Kidney glomerular epithelial cell (primary cell): ENCODE measurements around the gene SLIT3.
"Not testable (repeated sequence)": the region's sequence is repeated elsewhere in the genome, so short reads cannot be mapped to it uniquely, and the experiment has no call there.

Experiments
- DNase-seq: peaks from one replicate; lab custom pipeline; 2025; lab: John Stamatoyannopoulos, UW

Gene SLIT3

DNA sequence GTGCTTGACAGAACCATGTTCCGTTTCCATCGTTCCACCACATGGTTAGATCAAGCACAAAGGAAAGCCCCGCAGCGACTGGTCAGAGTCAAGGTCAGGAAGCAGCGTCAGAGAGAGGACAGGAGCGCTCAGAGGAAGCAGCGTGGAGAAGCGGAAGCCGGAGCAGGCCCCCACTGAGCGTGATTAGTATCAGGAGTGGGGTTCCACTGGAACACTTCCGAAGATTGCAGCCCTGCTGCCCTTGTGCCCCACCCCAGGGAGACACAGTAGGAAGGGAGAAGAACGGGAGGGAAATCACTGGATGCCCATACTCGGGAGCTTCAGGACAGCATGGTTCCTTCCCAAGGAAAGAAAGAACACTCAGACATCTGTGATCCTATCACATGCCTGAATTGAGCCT is 532.8 kb downstream of the SLIT3 start:
- DNase-seq: no peak

DNA sequence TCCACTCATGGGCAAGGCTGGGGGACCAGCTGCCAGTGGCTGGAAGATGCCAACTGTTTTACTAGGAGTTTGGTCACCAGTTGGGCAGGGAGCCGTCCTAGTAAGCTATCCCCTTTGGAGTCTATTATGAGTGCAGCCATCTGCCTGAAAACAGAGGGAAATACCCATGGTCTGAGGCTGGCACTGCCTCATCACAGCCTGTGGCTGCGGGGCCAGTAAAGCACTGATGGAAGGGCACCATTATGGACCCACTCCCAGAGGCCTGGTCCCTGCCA is 534.6 kb downstream of the SLIT3 start:
- no peak for DNase-seq

DNA sequence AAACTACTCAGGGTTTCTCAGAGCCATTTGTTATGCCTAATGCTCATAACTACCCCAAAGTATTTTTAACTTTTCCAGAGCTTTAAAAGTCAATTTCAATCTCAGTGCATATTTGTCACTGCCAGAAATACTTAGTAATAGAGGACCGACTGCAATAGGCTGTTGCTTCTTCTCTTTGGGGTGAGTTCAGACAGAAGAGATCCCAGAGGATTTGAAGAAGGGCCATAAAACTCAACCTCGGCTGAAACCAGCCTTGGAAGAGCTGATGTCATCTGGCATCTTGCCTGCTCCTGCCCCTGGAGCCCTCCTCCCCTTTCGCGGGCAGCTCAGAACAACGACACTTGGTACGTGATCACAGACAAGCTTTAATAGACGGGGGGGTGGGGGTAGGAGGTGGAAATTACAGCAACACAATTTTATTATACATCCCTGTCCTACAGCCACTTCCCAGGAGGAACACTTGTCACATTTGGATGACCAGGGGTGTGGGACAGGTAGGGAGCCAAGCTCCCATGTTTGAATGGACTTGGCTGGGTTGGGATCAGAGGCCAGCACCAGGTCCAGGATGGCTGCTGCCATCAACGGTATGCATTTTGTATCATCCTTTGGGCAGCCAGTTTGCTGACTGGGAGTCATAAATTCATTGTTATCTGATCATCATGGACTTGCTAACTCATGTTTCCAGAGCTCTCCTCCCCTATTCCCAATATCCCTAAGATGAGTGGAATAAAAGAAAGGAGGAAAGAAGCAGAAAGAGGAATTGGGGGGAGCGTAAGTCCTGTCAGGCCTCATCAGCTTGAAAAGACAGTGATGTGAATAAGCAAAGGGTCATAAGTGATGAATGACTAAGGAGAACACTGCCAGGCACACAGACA is 535.2 kb downstream of the SLIT3 start:
- DNase-seq: peak; percentile 45

DNA sequence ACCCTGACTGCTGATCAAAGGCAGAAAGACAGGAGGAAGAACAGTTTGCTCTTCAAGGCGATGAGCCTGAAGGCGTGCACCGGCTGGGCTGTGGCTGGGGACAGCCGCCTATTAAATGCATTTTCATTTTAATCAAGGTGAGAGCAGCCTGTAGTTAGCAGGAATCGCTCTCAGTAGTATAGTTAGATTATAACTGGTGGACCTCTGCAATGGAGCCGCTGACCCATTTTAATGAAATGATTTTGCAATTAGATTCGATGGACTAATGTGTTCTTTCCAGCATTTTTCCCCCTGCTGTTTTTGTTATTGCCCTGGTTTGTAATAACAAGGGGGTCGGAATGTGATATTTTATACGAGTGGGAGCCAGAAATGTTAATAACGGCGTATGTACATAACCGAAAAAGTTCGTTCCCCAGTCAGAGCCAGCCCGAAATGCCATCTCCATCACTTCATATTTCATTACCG is 535.8 kb downstream of the SLIT3 start:
- no peak for DNase-seq

DNA sequence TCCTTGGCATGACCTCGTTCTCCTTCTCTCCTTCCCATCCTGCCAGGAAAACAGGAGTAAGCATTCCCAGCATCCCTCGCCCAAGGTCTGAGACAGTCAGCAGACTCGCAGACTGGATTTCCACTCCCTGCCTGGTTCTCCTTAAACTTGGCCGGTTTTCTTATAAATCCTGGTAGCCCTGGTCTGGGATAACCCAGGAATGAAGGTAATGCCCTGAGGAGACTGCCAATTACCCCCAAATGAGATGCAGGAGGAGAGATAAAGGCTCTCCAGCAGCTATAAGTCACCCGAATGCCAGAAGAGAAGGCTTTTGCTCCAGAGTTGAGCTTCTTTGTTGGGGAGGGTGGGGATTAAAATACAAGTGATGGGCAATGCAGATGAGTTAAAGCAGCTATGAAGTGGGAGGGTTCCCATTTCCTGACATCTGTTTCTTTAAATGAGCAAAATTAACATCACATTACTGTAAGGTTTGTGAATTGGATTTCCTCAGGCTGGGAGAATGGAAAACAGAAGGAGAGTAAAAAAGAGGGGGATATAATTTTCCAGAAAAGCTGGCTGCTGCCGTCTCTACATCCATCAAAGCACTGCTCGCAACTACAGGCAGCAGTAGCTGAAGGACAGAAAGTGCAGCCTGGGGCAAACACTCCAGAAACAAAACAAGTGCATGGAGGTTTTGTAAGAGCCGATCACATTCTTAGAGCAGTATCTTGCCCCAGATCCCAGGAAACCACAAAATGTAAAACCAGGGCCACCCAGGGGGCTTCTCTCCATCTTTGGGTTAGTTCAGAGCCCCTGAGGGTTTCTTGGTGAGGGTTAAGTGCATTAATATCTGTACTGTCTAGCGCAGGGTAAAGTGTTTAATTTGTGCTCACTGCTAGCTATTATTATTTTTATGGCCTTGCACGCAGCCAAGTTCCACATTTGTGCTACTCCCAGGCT is 544.2 kb downstream of the SLIT3 start:
- DNase-seq: no peak

DNA sequence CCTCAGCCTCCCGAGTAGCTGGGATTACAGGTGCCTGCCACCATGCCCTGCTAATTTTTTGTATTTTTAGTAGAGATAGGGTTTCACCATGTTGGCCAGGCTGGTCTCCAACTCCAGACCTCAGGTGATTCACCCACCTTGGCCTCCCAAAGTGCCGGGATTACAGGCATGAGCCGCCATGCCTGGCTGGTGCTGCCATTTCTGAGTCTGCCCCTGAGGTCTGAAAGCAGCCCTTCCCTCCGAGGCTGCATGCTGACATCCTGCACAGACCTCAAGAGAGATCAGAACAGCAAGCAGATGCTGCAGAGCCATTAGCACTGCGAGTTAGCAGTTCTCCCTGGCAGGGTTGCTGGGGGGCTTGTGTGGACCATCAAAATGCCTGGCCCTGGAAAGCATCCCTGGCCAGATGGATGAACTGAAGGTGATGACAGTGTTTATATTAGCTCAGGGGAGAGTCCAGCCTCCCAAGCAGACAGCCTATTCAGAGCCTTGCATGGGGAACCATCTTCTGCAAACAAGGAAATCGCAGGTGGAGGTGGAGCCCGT is 545.3 kb downstream of the SLIT3 start:
- DNase-seq: no peak

DNA sequence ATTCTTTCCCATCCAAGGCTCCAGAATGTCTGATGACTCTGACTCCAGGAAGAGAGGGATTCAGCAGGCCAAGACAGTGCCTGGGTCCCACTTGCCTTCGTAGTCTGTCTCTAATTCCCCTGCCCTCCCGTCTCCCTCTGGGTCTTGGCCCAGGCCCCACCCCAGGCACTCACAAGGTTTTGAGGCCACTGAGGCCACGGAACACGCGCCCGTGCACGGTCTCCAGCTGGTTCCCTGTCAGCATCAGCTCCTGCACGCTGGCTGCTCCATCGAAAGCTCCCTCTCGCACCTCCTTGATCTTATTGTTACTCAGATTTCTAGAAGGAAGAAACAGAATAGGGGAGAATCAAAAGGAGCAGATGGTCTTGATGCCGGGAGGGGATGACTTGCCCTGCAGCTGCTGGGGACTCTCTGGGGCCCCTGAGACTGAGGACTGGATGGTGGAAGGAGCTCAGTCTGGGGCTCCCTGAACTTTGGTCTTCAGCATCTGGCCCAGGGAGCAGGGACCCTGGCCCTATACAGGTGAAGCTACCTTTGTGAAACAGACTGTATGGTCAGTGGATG is 547.2 kb downstream of the SLIT3 start:
- DNase-seq: no peak

DNA sequence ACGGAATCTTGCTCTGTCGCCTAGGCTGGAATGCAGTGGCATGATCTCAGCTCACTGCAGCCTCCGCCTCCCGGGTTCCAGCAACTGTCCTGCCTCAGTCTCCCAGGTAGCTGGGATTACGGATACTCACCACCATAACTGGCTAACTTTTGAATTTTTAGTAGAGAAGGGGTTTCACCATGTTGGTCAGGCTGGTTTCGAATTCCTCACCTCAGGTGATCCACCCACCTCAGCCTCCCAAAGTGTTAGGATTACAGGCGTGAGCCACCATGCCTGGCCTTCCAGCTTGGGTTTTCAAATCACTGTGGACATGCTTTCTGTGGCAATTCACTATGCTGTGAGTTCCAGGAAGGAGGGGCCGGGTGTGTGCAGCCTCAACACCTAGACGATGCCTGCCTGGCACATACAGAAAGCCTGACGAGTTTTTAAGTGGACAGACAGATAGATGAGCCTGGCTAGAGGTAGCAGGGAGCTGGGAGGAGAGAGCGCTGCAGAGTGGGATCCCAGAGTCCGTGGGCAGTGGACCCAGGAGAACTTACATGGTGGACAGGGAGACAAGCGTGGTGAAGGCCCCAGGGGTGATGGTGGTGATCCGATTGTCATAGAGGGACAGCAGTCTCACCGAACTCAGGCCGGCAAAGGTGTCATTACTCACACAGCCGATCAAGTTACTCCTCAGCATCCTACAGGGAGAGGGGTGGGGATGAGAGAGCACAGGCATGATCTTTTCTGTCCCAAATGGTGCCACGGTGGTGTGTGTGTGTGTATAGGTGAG is 548.3 kb downstream of the SLIT3 start:
- no peak for DNase-seq

DNA sequence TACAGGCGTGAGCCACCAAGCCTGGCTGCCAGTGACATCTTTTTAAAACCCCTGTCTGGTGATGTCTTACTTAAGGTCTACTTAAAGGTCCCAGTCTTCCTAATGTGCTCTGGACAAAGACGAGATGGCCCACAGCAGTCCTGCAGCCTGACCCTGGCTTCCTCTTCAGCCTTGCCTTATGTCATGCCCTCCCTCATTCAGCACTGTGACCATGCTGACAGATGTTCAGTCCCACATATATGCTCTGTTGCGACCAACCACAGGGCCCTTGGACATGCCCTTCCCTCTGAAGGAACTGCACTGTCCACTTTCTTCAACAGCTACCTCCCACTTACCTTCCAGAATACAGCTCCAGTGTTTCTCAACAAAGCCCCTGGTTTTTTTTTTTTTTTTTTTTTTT is 548.9 kb downstream of the SLIT3 start:
- DNase-seq: no peak

DNA sequence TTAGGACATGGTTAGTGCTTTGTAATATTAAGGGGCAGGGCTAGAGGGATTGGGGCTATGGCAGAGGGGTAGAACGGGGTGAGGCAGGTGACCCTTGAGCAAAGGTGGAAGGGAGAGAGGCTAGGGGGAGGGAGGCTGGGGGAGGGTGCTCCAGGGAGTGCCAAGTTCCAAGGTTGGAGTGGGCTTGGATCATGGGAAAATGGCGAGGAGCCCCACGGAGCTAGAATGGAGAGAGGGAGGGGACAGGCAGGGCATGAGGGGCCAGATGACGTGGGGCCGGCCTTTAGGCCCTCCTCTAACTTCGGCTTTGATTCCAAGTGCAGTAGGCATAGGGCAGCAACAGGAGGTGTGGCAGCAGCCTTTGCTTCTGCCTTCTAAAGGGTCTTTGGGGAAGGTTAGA is 550.0 kb downstream of the SLIT3 start:
- DNase-seq: no peak

DNA sequence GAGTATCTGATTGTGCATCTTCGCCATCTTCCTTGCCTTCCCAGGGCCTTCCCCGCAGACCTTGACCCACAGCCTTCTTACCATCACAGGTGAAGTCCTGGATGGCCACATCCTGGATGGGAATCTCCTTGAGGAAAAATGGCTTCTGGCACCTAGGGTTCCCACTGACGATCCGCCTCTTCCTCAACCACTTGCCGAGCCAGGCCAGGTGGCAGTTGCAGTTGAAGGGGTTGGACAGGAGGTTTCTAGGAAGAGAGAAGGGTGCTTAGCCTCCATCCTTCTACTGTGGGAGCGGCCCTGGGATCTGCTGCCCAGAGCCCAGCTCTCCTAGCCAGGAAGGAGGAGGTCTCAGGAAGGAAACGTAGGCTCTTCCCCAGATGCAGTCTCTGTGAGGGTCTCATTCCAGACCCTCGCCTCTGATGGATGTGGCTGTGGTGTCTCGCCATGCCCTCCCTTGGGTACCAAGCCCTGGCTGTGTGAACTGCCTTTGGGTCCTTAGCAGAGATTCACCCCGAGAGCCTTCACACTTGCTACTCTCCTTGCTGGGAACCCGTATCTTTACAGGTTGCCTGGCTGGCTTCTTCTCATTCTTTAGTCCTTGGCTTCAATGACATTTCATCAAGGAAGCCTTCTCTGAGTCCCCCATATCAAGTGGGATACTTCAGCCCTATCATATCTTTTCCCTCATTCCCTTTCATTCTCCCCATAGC is 551.4 kb downstream of the SLIT3 start:
- DNase-seq: no peak

DNA sequence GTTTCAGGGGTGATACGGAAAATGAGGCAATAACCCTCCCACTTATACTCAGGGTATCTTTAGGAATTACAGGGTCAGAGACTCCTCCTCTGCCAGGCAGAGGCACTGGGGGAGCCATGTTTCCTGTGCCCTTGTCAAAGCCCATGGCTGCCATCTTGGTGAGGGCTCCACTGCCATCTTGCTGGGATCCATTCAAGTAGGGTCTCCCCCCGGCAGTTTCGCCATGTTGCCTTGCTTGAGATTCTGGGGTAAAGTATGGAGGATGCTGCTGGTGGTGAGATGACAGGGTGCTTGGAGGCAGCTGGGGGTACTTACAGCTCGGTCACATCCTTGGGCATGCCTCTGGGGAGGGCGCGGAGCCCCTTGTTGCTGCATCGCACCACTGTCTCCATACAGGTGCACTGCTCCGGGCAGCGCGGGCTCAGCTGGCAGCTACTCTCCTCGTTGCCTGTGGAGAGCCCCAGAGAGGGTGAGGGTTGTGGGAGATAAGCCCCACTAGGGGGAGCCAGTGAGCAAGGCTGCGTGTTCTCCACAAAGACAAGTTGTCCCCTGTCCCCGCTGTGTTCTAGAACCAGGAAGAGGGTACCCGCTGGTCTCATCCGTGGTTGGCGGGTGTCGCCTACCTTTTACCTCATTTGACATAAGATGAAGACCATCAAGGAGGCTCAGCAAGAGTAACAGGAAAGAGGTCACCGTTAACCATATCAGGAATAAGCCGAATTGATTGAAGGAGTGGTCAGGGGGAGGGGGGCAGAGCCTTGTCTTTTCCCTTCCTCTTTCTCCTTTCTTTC is 552.8 kb downstream of the SLIT3 start:
- peak; percentile 4 for DNase-seq

DNA sequence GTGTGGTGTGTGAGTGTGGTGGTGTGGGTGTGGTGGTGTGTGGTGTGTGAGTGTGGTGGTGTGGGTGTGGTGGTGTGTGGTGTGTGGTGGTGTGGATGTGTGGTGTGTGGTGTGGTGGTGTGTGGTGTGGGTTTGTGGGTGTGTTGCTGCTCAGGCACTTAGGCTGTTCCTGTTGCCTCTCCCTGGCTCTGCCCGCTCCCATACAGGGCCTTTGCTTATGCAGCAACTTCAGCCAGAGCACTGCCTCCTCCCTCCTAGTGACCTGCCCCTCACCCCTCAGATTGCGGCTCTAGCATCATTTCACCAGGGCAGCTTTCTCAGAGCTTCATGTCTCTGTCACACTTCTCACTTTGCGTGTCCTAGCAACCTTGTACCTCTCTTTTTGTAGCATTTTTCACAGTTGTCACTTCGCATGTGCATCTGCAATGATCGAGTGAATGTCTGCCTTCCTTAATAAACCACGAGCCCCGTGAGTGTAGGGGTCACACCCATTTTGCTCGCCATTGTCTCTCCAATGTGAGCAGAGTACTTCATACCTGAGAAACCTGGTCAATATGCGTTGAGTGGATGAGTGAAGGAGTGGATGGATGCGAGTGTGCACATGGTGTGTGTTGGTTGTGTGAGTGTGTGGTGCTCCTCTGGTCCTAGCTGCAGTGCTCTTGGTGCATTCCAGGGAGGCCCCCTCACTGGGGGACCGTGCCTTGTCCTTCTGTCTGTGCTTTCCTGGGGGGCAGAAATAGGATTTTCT is 553.9 kb downstream of the SLIT3 start:
- DNase-seq: no peak

DNA sequence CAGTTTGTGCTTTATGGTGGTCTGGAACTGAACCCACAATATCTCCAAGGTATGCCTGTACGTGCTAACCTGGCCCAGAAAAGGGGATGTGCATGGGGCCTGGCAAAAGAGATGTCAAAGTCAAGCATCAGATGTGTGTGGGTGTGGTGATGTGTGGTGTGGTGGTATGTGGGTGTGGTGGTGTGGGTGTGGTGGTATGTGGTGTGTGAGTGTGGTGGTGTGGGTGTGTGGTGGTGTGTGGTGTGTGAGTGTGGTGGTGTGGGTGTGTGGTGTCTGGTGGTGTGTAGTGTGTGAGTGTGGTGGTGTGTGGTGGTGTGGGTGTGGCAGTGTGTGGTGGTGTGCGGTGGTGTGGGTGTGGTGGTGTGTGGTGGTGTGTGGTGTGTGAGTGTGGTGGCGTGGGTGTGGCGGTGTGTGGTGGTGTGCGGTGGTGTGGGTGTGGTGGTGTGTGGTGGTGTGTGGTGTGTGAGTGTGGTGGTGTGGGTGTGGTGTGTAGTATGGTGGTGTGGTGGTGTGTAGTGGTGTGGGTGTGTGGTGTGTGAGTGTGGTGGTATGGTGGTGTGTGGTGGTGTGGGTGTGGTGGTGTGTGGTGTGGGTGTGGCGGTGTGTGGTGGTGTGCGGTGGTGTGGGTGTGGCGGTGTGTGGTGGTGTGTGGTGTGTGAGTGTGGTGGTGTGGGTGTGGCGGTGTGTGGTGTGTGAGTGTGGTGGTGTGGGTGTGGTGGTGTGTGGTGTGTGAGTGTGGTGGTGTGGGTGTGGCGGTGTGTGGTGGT is 554.6 kb downstream of the SLIT3 start:
- DNase-seq: not testable (repeated sequence)

DNA sequence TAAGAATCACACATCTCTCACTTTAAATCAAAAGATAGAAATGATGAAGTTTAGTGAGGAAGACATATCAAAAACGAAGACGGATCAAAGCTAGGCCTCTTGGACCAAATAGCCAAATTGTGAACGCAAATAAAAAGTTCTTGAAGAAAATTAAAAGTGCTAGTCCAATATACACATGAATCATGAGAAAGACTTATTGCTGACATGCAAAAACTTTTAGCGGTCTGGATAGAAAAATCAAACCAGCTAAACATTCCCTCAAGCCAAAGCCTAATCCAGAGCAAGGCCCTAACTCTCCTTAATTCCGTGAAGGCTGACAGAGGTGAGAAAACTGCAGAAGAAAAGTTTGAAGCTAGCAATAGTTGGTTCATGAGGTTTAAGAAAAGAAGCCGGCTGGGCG is 557.3 kb downstream of the SLIT3 start:
- DNase-seq: no peak

DNA sequence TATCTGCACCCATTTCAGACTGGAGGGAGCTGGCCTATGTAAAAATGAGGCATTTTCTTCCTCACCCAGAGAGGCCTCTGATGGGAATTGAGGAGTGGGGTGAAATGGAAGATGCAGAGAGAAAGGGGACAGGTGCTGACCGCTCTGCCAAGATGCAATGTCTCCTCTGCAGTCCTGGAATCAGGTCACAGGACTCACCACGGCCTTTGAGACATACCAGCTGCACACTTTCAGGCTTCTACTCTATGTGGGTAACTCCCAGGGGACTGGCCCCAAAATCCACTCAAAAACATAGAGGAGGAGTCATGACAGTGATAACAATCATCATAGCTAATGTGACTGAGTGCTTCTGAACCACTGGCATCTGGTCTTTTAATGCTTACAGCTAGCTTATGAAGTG is 558.6 kb downstream of the SLIT3 start:
- DNase-seq: not testable (repeated sequence)

DNA sequence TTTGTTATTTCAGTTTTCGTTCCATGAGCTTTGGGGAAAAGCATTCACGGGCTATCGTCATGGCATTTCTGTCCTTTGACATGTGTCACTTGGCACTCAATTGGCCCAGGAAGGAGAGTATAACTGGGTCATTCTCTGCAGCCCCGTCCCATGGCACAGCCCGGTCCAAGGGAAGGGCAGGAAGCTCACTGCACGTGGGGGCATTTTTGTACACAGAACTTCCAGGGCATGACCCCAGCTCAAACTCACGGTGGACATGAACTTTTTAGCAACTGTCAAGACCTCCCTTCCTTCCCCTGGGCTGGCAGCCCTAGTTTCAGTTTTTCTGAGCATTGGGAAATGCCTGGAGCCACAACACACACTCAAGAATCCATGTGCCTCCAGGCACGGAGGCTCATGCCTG is 560.1 kb downstream of the SLIT3 start:
- DNase-seq: no peak

DNA sequence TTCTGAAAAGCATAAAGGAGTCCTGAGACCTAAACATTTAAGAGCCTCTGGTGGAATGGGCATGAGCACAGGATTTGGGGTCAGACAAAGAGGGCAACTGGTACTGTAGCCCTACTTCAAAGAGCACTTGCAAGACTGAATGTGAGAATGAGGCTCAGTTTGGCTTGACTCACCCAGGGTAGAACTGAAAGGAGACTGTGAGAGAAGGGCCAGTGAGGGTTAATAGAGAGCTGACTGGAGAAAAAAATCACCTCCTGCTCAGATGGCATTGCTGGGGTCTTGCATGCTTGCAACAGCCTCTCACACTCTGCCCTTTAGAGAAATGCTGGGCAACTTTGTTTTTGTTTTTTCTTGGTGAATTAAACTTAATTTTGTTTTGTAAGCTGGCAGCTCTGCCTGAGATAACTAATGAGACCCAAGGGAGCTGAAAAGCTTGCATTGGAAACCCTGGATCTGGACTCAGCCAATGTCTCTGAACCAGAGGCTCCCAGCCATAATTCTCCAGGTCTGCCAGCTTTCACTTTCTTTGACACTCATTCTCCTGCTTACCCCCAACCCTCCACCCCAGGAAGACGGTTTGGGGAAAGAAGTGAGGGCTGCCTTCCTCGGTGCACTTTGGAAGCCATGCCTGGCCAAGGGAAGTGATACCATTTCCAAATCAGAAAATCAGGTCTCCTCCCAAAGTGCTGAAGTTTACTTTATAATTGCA is 560.7 kb downstream of the SLIT3 start:
- DNase-seq: no peak
